ENCODE results near the gene FHOD3.

GRCh38 chr18:36304723-36305122 lies 7.2 kb downstream of the FHOD3 start:
- no peak for TF ChIP-seq CTCF (conservative IDR thresholded peaks at IDR 0.05; ENCODE audit: low read depth, low read length)
- TF ChIP-seq EZH2phosphoT487 (IDR thresholded peaks at IDR 0.05; ENCODE audit: borderline replicate concordance, low read length): no peak
- no peak for TF ChIP-seq EZH2 (IDR thresholded peaks at IDR 0.05; ENCODE audit: low read length, unreplicated experiment)
